ENCODE measurements around the gene SEPSECS.

- no peak for TF ChIP-seq CTCF (IDR thresholded peaks at IDR 0.05)
- no peak for TF ChIP-seq EP300 (IDR thresholded peaks at IDR 0.05)
- TF ChIP-seq POLR2A (IDR thresholded peaks at IDR 0.05): no peak
Measured at GRCh38 chr4:25169446-25169845, 9.2 kb upstream of the SEPSECS start.
